Fibroblast of villous mesenchyme (primary cell): Measurements from ENCODE around the gene ZNF124. TPM values are rescaled to one million over a fixed set of nuclear protein-coding genes. Genes with fewer than 3 reads are reported as not detected.

Experiments
- DNase-seq: peaks from one replicate; pipeline ENCODE4 v3.0.0-alpha.2; 2010; ENCODE audit warnings: low read depth
- H3K4me3 ChIP-seq: 2 replicates; pipeline ENCODE4 v1.5.1; 2011; ENCODE audit warnings: low read depth, mild to moderate bottlenecking, low read length
- CTCF ChIP-seq: IDR thresholded peaks from 2 replicates; pipeline ENCODE4 v1.5.1; 2012; ENCODE audit warnings: low read depth, mild to moderate bottlenecking, low read length; ENCODE audit not compliant: insufficient read depth
- total RNA-seq: library from RNA; depleted of rRNA; stranded (reverse); fragments of >200 nt; gene quantifications from 2 replicates; pipeline ENCODE4 v1.2.3, GENCODE V29; 2012

Gene ZNF124
- total RNA-seq, 1 donor = 43.2 TPM

GRCh38 chr1:247210376-247211117 lies 38.7 kb upstream of the ZNF124 start:
- H3K4me3 ChIP-seq = peak overlapping the region; percentile 94
- DNase-seq = peak; percentile 91
- no peak for TF ChIP-seq CTCF

- no peak for TF ChIP-seq CTCF
- DNase-seq = no peak
- peak overlapping the region; percentile 94 for H3K4me3 ChIP-seq
Measured at GRCh38 chr1:247210062-247210375, 38.2 kb upstream of the ZNF124 start.

- peak; percentile 48 for DNase-seq
- H3K4me3 ChIP-seq = peak overlapping the region; percentile 94
- no peak for TF ChIP-seq CTCF
Measured at GRCh38 chr1:247209396-247209795, 37.6 kb upstream of the ZNF124 start.

- TF ChIP-seq CTCF = no peak
Measured at GRCh38 chr1:247204177-247204647, 32.4 kb upstream of the ZNF124 start.

GRCh38 chr1:247198781-247199180 lies 27.0 kb upstream of the ZNF124 start:
- TF ChIP-seq CTCF = no peak
- H3K4me3 ChIP-seq = no peak overlapping the region
- DNase-seq = no peak

More at GRCh38 chr1:247204177-247204647, 32.4 kb upstream of the ZNF124 start:
- H3K4me3 ChIP-seq = no peak overlapping the region
- DNase-seq = peak; percentile 23

- DNase-seq = no peak
- no peak for TF ChIP-seq CTCF
- no peak overlapping the region for H3K4me3 ChIP-seq
Measured at GRCh38 chr1:247193958-247194357, 22.1 kb upstream of the ZNF124 start.
